ENCODE results near the gene OR5AC2.

Gene OR5AC2

GRCh38 chr3:98086873-98087272 is at the start of gene OR5AC2:
OR5AC2 (plus strand) TSS chr3:98087173; CDS start chr3:98087173, 0 bp downstream.
- no peak for DNase-seq

GRCh38 chr3:98038286-98038685 is 48.7 kb upstream of the OR5AC2 start:
- DNase-seq, result no peak

- no peak for DNase-seq
These were observed 48.1 kb upstream of the OR5AC2 start for GRCh38 chr3:98038876-98039275.

- peak; percentile 72 for DNase-seq
These were observed 47.5 kb upstream of the OR5AC2 start for GRCh38 chr3:98039322-98040024.

GRCh38 chr3:98041350-98041749 is 45.6 kb upstream of the OR5AC2 start:
- DNase-seq, result no peak

GRCh38 chr3:98048586-98048985 is 38.4 kb upstream of the OR5AC2 start:
- peak; percentile 76 for DNase-seq

- DNase-seq, result no peak
These were observed 37.7 kb upstream of the OR5AC2 start for GRCh38 chr3:98049271-98049670.

GRCh38 chr3:98056035-98056434 is 30.9 kb upstream of the OR5AC2 start:
- no peak for DNase-seq

GRCh38 chr3:98057631-98058030 is 29.3 kb upstream of the OR5AC2 start:
- no peak for DNase-seq

- DNase-seq, result peak; percentile 72
These were observed 28.6 kb upstream of the OR5AC2 start for GRCh38 chr3:98058244-98058960.

- no peak for DNase-seq
These were observed 18.1 kb upstream of the OR5AC2 start for GRCh38 chr3:98068824-98069223.

GRCh38 chr3:98070840-98071239 is 16.1 kb upstream of the OR5AC2 start:
- no peak for DNase-seq

GRCh38 chr3:98073486-98073885 is 13.5 kb upstream of the OR5AC2 start:
- no peak for DNase-seq

- DNase-seq, result no peak
These were observed 8.9 kb downstream of the OR5AC2 start for GRCh38 chr3:98095882-98096281.

- DNase-seq, result no peak
These were observed 12.9 kb downstream of the OR5AC2 start for GRCh38 chr3:98099848-98100247.

- DNase-seq, result no peak
These were observed 21.2 kb downstream of the OR5AC2 start for GRCh38 chr3:98108162-98108561.

- no peak for DNase-seq
These were observed 23.0 kb downstream of the OR5AC2 start for GRCh38 chr3:98109807-98110549.

- DNase-seq, result no peak
These were observed 23.6 kb downstream of the OR5AC2 start for GRCh38 chr3:98110550-98110908.

- DNase-seq, result no peak
These were observed 27.3 kb downstream of the OR5AC2 start for GRCh38 chr3:98114264-98114663.

- DNase-seq, result no peak
These were observed 28.7 kb downstream of the OR5AC2 start for GRCh38 chr3:98115717-98116116.

- no peak for DNase-seq
These were observed 43.4 kb downstream of the OR5AC2 start, which contains the start of gene OR5H1 for GRCh38 chr3:98130421-98130820. OR5H1 (plus strand) TSS chr3:98130721; CDS start chr3:98132698, 1,977 bp downstream.

GRCh38 chr3:98136631-98137030 is 49.7 kb downstream of the OR5AC2 start:
- DNase-seq, result no peak

Data from MV-4-11 (cell line).